ENCODE data around the gene SERPINF2. TPM values are rescaled to one million over a fixed set of nuclear protein-coding genes. Genes with fewer than 3 reads are reported as not detected.

Gene SERPINF2
- polyA plus RNA-seq, 1 donor from 2014 or later, result not detected

DNA sequence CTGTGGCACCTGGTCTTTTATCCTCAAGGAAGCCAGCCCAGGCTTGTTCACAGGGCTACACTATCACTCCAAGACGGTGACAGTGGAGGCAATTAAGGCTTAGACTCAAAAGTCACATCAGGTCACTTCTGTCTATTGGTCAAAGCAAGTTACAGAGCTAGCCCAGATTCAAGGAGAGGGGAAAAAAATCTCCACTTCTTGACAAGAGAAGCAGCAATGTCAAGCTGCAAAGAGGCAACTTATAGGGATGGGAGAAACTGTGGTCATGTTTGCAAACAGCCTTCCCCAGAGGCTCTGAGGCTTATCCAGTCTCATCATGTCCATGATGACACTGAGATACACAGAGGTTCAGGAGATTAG lies 50.8 kb downstream of the SERPINF2 start:
- no peaks in the 10 kb centered on the region for H3K9me3 ChIP-seq (ENCODE audit: low read length)
- H3K27me3 ChIP-seq (ENCODE audit: insufficient read depth, low read depth, low read length), result no peaks in the 10 kb centered on the region
- H3K36me3 ChIP-seq (ENCODE audit: insufficient read depth, low read length), result no peaks in the 10 kb centered on the region
- H3K9ac ChIP-seq (ENCODE audit: low read length), result no peak overlapping the region
- H3K4me2 ChIP-seq (ENCODE audit: low read length), result no peak overlapping the region
- no peaks in the 10 kb centered on the region for H3K79me2 ChIP-seq (replicated peaks; ENCODE audit: insufficient read depth, low read length)
- H3K27ac ChIP-seq (ENCODE audit: low read length), result no peak overlapping the region
- no peaks in the 10 kb centered on the region for H3K9me2 ChIP-seq (ENCODE audit: insufficient read depth, low read length)
- no peak overlapping the region for H2AFZ ChIP-seq (ENCODE audit: low read depth, low read length)
- TF ChIP-seq EP300 (conservative IDR thresholded peaks at IDR 0.05; ENCODE audit: poor library complexity, severe bottlenecking) (no peak), EZH2 (IDR thresholded peaks at IDR 0.05; ENCODE audit: borderline replicate concordance, insufficient read depth, low read length, poor library complexity, severe bottlenecking) (no peak), SMC3 (conservative IDR thresholded peaks at IDR 0.05; ENCODE audit: poor library complexity) (no peak), POLR2AphosphoS5 (IDR thresholded peaks at IDR 0.05) (no peak), RAD21 (conservative IDR thresholded peaks at IDR 0.05) (no peak), MXI1 (conservative IDR thresholded peaks at IDR 0.05; ENCODE audit: poor library complexity, severe bottlenecking) (no peak), TAF1 (IDR thresholded peaks at IDR 0.05; ENCODE audit: low read depth) (no peak)
- TF ChIP-seq, protein P1, sequence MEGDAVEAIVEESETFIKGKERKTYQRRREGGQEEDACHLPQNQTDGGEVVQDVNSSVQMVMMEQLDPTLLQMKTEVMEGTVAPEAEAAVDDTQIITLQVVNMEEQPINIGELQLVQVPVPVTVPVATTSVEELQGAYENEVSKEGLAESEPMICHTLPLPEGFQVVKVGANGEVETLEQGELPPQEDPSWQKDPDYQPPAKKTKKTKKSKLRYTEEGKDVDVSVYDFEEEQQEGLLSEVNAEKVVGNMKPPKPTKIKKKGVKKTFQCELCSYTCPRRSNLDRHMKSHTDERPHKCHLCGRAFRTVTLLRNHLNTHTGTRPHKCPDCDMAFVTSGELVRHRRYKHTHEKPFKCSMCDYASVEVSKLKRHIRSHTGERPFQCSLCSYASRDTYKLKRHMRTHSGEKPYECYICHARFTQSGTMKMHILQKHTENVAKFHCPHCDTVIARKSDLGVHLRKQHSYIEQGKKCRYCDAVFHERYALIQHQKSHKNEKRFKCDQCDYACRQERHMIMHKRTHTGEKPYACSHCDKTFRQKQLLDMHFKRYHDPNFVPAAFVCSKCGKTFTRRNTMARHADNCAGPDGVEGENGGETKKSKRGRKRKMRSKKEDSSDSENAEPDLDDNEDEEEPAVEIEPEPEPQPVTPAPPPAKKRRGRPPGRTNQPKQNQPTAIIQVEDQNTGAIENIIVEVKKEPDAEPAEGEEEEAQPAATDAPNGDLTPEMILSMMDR (IDR thresholded peaks at IDR 0.05; ENCODE audit: poor library complexity, severe bottlenecking), result no peak
- no peaks in the 10 kb centered on the region for H3F3A ChIP-seq (ENCODE audit: insufficient read depth, low read length, poor library complexity, severe bottlenecking)
- H4K20me1 ChIP-seq (ENCODE audit: insufficient read depth), result no peaks in the 10 kb centered on the region
- H3K4me3 ChIP-seq (ENCODE audit: low read length), result no peak overlapping the region

DNA sequence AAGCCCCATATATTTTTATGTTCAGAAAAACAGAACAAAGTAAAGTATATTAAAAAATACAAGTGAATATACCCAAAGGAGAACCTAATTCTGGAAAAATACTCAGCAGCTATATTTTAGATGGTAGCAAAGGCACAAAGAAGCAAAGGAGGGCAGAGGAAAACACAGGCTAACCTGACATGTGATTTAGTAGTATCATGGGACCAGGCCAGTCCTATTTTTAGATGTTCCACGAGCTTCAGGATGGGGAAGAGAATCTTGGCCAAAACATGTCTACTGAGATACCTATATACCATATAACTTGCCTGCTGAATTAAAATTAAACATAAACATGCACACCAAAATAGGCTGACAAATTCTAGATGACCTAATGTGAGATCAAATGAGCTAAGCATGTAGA lies 54.1 kb downstream of the SERPINF2 start:
- Histone ChIP-seq H3K9ac (ENCODE audit: low read length) (no peak overlapping the region), H3K9me2 (ENCODE audit: insufficient read depth, low read length) (no peaks in the 10 kb centered on the region), H3F3A (ENCODE audit: insufficient read depth, low read length, poor library complexity, severe bottlenecking) (no peaks in the 10 kb centered on the region), H3K9me3 (ENCODE audit: low read length) (no peaks in the 10 kb centered on the region), H3K4me2 (ENCODE audit: low read length) (no peak overlapping the region), H3K27me3 (ENCODE audit: insufficient read depth, low read depth, low read length) (no peaks in the 10 kb centered on the region), H3K79me2 (replicated peaks; ENCODE audit: insufficient read depth, low read length) (no peaks in the 10 kb centered on the region), H3K27ac (ENCODE audit: low read length) (peak overlapping the region; percentile 35), H3K4me3 (ENCODE audit: low read length) (no peak overlapping the region), H3K36me3 (ENCODE audit: insufficient read depth, low read length) (no peaks in the 10 kb centered on the region), H2AFZ (ENCODE audit: low read depth, low read length) (no peak overlapping the region), H4K20me1 (ENCODE audit: insufficient read depth) (no peaks in the 10 kb centered on the region)
- no peak for TF ChIP-seq SMC3 (conservative IDR thresholded peaks at IDR 0.05; ENCODE audit: poor library complexity)
- TF ChIP-seq, protein P2, sequence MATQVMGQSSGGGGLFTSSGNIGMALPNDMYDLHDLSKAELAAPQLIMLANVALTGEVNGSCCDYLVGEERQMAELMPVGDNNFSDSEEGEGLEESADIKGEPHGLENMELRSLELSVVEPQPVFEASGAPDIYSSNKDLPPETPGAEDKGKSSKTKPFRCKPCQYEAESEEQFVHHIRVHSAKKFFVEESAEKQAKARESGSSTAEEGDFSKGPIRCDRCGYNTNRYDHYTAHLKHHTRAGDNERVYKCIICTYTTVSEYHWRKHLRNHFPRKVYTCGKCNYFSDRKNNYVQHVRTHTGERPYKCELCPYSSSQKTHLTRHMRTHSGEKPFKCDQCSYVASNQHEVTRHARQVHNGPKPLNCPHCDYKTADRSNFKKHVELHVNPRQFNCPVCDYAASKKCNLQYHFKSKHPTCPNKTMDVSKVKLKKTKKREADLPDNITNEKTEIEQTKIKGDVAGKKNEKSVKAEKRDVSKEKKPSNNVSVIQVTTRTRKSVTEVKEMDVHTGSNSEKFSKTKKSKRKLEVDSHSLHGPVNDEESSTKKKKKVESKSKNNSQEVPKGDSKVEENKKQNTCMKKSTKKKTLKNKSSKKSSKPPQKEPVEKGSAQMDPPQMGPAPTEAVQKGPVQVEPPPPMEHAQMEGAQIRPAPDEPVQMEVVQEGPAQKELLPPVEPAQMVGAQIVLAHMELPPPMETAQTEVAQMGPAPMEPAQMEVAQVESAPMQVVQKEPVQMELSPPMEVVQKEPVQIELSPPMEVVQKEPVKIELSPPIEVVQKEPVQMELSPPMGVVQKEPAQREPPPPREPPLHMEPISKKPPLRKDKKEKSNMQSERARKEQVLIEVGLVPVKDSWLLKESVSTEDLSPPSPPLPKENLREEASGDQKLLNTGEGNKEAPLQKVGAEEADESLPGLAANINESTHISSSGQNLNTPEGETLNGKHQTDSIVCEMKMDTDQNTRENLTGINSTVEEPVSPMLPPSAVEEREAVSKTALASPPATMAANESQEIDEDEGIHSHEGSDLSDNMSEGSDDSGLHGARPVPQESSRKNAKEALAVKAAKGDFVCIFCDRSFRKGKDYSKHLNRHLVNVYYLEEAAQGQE (IDR thresholded peaks at IDR 0.05; ENCODE audit: borderline replicate concordance), result no peak
- TF ChIP-seq EP300 (conservative IDR thresholded peaks at IDR 0.05; ENCODE audit: poor library complexity, severe bottlenecking), result no peak
- TF ChIP-seq RAD21 (conservative IDR thresholded peaks at IDR 0.05), result no peak
- no peak for TF ChIP-seq MXI1 (conservative IDR thresholded peaks at IDR 0.05; ENCODE audit: poor library complexity, severe bottlenecking)
- no peak for TF ChIP-seq TAF1 (IDR thresholded peaks at IDR 0.05; ENCODE audit: low read depth)
- TF ChIP-seq POLR2AphosphoS5 (IDR thresholded peaks at IDR 0.05), result no peak
- TF ChIP-seq EZH2 (IDR thresholded peaks at IDR 0.05; ENCODE audit: borderline replicate concordance, insufficient read depth, low read length, poor library complexity, severe bottlenecking), result no peak
- TF ChIP-seq, protein P1 (IDR thresholded peaks at IDR 0.05; ENCODE audit: poor library complexity, severe bottlenecking), result no peak

Data from neural cell (in vitro differentiated cells).